Gastrocnemius medialis (tissue), 4 donors: ENCODE measurements around the gene SERPINA5.

Experiments
- POLR2A ChIP-seq, 2 donors: fragments of 450-650 bp; IDR thresholded peaks; one replicate each; pipeline ENCODE4 v1.6.1; 2017; ENCODE audit warnings: antibody characterized with exemption in 2 of 2, mild to moderate bottlenecking in 2 of 2, moderate library complexity in 2 of 2
- TF ChIP-seq, protein P1 (sequence below), 5 experiments: fragments of 450-650 bp in 3 of 5; fragments of 200-600 bp in 2 of 5; sonication (generic) in 2 of 5; IDR thresholded peaks in 4 of 5; conservative IDR thresholded peaks in 1 of 5; 1 replicate in 4 of 5; 2 replicates in 1 of 5; pipeline ENCODE4 v1.5.1; 2016 to 2019; ENCODE audit warnings: antibody characterized with exemption in 5 of 5, mild to moderate bottlenecking in 3 of 5, moderate library complexity in 3 of 5

GRCh38 chr14:94619297-94619696 is 38.1 kb downstream of the SERPINA5 start:
- TF ChIP-seq, protein P1, sequence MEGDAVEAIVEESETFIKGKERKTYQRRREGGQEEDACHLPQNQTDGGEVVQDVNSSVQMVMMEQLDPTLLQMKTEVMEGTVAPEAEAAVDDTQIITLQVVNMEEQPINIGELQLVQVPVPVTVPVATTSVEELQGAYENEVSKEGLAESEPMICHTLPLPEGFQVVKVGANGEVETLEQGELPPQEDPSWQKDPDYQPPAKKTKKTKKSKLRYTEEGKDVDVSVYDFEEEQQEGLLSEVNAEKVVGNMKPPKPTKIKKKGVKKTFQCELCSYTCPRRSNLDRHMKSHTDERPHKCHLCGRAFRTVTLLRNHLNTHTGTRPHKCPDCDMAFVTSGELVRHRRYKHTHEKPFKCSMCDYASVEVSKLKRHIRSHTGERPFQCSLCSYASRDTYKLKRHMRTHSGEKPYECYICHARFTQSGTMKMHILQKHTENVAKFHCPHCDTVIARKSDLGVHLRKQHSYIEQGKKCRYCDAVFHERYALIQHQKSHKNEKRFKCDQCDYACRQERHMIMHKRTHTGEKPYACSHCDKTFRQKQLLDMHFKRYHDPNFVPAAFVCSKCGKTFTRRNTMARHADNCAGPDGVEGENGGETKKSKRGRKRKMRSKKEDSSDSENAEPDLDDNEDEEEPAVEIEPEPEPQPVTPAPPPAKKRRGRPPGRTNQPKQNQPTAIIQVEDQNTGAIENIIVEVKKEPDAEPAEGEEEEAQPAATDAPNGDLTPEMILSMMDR (IDR thresholded peaks at IDR 0.05 in 4 of 5, conservative IDR thresholded peaks at IDR 0.05 in 1 of 5) = no peak
- TF ChIP-seq POLR2A (IDR thresholded peaks at IDR 0.05) = no peak
